ENCODE measurements around the gene AP4M1.

GRCh38 chr7:100074841-100075240 lies 26.6 kb upstream of the AP4M1 start:
- TF ChIP-seq CTCF (IDR thresholded peaks at IDR 0.05): no peak
- no peak for TF ChIP-seq POLR2A (IDR thresholded peaks at IDR 0.05)
